Measurements from ENCODE around the gene SLC41A2.

DNA sequence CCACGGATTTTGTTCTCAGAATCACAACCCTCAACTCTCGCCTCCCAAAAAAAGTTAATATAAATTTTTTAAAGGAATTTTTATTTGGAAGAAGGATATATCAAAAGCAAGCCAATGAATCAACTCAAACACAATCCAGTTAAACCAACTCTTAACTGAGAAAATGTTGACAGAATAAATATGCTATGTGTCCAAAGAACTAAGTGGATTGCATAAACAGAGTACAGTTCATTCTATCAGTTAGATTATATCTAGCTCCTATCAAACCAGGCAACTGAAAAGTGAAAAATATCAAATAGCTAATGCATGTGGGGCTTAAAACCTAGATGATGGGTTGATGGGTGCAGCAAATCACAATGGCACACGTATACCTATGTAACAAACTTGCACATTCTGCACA is 16.6 kb downstream of the SLC41A2 start:
- TF ChIP-seq SIN3A (IDR thresholded peaks at IDR 0.05; ENCODE audit: borderline replicate concordance, insufficient read depth, low read length) (no peak), FOXP2 (optimal IDR thresholded peaks at IDR 0.05; ENCODE audit: borderline replicate concordance, extremely low read depth, extremely low read length, insufficient read depth) (no peak)
